Left cardiac atrium (tissue), 4 donors: ENCODE results near the gene NOS3. TPM values are rescaled to one million over a fixed set of nuclear protein-coding genes. Genes with fewer than 3 reads are reported as not detected.

Experiments used
- ATAC-seq, 2 donors: fragments of 200-7000 bp; cut with Tn5 transposase; one replicate each; pipeline ENCODE4 v1.9.1; 2020; ENCODE audit warnings: mild to moderate bottlenecking in 2 of 2, moderate library complexity in 2 of 2
- DNase-seq: peaks from one replicate; pipeline ENCODE4 v3.0.0-alpha.2; 2020
- intact Hi-C, 2 donors: fragments of 100-400 bp; cut with DNase I; formaldehyde crosslinking; loops; one replicate each; pipeline versions ENCODE4 v1.14.1 to v1.15.1; 2022 to 2023
- total RNA-seq, 2 donors: library from RNA; stranded (reverse); fragmentation: NEBNext Ultra II Directional; extraction: Animal tissue kit (Norgen Biotek cat#: 25700); gene quantifications; one replicate each; pipeline ENCODE4 v1.2.1, GENCODE V29; 2021
- donor health status: DM: no; HTN: yes; CAD: no.
- donor health status: DM: no; HTN: yes; CAD: no; lungs with severe emphysema.
- donor health status: DM: yes; HTN: yes; CAD: no.
- donor health status: Dilated cardiomyopathy.

NOS3 gene
- total RNA-seq, 2 donors from 2014 or later = 13.1 to 63.9 TPM

DNA sequence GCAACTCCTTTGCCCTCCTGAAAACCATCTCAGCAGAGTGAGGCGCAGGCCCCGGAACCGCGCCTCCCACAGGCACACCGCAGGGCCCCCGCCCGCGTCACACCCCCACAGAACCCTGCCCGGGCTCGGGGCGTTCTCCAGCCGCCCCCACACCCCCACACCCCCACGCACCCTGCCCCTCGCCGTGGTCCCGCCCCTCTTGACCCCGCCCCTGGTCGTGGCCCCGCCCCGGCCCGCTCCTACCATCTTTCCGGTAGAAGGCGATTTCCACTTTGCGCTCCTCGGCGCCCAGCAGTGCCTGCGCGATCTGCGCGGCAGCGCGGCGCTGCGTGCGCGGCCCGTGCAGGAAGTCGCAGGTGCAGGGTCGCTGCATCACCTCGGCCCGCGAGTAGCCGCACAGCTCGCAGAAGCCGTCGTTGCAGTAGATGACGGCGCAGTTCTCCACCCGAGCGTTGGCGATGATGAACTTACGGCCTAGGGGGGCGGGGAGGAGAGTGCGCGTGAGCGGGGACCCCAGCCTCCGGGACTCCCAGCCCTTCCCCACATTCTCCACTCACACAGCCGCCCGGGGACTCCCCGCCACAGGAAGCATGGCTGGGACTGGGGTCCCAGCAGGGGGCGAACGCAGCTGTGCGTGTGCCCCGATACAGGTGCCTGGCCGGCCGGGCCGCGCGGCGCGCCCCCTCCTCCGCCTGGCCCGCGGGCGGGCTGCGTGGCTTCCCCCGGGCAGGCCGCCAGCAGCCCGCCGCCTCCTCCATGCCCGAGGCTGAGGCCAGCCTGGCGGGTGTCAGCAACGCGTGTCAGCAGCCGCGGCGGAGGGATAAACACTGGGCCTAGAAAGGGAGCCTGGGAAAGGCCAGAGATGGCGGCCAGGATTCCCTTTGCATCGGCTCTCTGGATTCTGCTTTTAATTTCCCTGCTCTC, 16.1 kb upstream of the NOS3 start:
- DNase-seq (peak; percentile 62), ATAC-seq (peak; percentile 1 to 10)
- intact Hi-C loops = no loop called here

- no peak for ATAC-seq
- no peak for DNase-seq
- intact Hi-C loops = no loop called here
Observed at GRCh38 chr7:150975536-150976319, 15.1 kb upstream of the NOS3 start.

DNA sequence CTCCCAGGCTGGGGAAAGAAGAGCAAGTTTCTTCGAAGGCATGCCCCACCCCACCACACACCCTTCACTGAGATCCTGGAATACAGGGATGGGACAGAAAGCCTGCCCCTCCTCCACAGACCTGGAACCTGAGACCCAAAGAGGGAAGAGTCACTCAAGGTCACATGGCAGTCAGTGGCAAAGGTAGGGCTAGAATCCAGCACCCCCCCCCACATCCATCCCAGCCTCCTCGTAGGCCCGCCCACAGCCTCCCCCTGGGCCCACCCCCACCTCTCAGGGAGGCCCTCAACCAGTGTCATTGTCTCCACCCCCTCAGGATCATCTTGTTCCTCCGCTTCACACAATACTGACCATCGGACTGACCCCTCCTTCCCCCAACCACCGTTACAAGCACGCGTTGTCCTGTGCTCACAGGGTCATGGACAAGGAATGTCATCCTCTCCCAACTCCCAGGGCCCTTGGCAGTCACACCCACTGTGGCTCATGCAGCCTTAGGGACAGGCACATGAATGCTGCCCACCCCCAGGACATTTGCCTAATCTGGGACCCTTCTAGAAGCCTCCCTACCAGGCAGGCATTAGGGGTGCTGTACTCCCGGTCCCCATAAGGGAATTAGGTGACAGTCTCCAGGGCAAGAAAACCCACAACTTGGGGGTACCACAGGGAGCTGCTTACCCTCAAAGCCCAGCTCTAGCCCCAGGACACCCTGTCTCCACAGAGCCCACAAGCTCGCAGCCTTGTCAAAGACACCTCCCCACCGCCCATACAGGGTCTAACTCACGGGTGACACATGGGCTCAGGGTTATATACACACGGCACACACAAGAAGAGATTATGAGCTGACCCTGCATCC, 14.1 kb upstream of the NOS3 start:
- peak; percentile 39 to 55 for ATAC-seq
- intact Hi-C loops = no loop called here
- DNase-seq = peak; percentile 67

DNA sequence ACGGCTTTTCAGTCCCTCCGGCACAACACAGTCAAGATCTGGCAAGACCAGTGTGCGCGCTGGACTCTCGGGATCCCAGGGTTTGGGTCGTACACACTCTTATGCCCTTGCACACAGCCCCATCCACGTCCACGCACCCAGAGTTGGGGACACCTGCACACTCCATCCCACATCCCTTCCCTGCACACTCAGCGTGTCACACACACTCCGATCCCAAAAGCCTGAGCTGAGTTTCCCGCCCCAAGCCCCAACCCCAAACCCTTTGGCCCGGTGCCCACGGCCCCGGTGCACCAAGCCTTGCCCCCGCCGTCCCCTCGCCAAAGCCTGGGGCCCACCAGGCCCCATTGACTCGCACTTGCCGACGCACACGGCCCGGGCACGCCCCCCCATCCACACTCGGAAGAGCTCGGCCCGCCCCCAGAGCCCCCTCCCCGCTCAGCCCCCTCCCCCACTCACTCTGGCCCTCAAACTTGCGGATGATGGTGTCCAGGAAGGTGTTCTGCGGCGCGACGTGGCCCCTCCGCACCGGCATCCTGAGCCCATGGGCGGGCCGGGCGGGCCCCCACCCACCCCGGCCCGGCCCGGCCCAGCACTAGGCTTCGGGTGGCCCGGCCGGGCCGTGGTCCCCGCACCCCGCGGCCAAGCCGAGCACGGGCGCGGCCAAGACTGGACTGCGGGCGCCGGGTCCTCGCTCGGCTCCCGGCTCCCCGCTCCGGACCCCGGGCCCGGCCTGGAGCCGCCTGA, 13.3 kb upstream of the NOS3 start:
- intact Hi-C loops = no loop called here
- DNase-seq (no peak), ATAC-seq (no peak)

DNA sequence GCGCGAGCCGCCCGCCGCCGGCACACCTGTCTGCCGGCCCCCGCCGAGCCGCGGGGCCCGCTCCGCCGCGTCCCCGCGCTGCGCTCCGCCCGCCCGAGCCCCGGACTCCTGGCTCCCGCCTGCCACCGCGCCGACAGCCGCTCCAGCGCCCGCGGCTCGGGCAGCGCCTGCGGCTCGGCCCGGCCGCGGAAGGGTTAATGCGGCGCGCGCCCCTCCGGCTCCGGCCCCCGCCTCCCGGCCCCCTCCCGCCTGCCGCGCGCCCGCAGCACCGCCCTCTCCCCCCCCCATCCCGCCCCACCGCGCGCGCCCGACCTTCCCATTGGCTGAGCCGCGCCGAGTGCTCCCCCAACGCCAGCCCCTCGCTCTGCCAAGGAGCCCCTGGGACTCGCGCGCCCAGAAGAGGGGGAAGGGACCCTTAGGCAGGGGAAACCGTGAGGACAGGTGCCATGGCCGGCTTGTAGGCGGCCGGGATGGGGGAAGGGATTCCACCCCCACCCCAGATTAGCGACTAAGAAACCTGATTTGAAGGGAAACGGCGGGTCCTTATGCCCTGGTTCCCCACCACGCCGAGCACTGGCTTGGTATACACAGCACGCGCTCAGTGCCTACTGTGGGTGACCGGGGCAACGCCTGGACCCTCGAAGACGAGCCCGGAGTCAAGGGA, 12.6 kb upstream of the NOS3 start, which contains the start of gene KCNH2:
Gene KCNH2 (minus strand): TSS at position 196 of the 664 bp plus-strand sequence. CDS start 408 bp downstream, outside the sequence.
- DNase-seq (peak; percentile 72), ATAC-seq (peak; percentile 52 to 58)
- intact Hi-C loops = no loop called here

DNA sequence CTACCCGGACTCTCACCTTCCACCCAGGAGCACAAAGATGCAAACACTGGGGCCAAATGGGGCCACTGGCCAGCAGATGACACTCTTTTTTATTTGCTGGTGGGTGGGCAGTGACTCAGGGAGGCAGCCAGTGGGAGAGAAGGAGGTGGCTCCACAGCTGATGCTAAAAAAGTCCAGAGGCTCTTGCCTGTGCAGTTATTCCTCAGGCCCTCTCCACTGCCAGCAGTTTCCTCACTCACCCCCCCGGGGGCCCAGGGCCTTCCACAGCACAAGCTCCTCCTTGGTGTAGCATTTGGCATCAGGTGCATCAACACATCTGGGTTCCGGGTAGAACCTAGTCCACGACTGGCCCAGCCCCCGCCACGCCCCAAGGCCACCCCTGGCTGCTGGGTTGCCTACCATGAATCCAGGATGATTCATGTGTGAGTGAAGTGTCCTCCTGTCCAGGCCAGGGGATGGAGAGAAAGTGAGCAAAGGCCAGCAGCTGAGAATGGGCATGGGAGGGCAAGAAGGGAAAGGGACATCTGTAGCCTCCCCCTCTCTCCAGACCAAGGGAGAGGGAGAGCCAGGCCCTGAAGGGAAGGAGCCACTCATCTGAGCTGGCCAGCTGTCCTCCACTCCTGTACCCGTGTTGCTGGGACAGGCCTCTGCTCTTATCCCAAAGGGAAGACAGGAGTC, 11.0 kb upstream of the NOS3 start:
- no peak for DNase-seq
- intact Hi-C loops = no loop called here
- ATAC-seq = peak; percentile 10 to 13

- intact Hi-C loops = no loop called here
- no peak for DNase-seq
- ATAC-seq = no peak
Observed at GRCh38 chr7:150980663-150981062, 10.2 kb upstream of the NOS3 start.

DNA sequence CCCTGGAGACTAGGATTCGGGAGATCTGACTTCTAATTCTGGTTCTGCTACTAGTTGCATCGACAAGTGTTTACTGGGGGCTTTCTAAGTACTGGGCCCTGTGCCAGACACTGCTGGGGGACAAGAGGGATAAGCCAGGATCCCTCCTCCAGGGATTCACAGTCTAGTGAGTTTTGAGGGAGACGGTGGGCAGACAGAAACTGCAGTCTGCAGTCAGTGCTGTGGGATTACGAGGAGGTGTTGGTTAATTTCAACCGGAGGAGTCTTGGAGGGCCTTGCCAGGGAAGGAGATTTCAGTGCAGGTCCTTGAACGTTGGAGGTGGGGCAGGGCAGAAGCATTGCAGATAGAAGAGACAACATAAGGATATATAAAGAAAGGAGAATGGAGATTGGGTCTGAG, 9.2 kb upstream of the NOS3 start:
- ATAC-seq (no peak), DNase-seq (no peak)
- intact Hi-C loops = no loop called here

DNA sequence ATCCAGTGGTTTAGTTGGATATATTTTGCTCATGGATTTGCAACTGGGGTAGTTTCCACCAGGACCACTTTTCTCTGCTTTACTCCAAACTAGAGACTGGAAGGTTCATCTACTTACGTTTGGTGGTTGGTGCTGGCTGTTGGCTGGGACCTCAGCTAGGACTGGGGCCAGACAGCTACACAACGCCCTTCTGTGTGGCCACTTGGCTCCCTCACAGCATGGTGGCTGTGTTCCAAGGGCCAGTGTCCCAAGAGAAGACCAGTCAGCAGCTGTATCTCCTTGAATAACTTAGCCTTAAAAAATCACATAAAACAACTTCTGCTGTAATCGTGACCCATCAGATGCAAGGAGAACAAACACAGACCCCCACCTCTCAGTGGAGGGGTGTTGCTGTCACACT, 8.5 kb upstream of the NOS3 start:
- ATAC-seq = no peak
- DNase-seq = no peak
- intact Hi-C loops = no loop called here

- DNase-seq (no peak), ATAC-seq (no peak)
- intact Hi-C loops = no loop called here
Observed at GRCh38 chr7:150983893-150984368, 6.9 kb upstream of the NOS3 start.

GRCh38 chr7:150986099-150986512, 4.7 kb upstream of the NOS3 start:
- ATAC-seq (peak; percentile 55 to 60), DNase-seq (no peak)
- intact Hi-C loops = loop anchor here (5.0 kb wide), 2 partner anchors 89 to 209 kb away; no protein-coding TSS in a partner anchor

DNA sequence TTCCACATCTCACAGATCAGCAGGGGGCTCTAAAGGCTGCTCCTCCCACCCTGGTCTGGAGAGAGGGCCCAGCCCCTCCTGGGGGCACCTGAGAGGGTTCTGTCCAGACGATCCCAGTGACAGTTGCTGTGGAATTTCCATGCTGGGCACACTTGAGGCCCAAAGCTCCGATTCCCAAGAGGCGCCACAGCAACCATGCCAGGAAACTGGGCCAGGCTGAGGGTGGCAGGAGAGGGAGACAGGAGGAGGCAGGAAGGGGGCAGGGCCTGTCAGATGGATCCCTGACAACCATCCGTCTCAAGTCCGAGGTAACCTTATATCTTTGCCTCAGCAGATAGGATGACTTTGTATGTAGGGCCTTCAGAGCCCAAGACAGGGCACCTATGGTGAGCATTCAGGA, 4.3 kb upstream of the NOS3 start:
- ATAC-seq (peak in 1 of 2 donors; percentile 4), DNase-seq (no peak)
- intact Hi-C loops = loop anchor here (5.0 kb wide), 2 partner anchors 89 to 209 kb away; no protein-coding TSS in a partner anchor

DNA sequence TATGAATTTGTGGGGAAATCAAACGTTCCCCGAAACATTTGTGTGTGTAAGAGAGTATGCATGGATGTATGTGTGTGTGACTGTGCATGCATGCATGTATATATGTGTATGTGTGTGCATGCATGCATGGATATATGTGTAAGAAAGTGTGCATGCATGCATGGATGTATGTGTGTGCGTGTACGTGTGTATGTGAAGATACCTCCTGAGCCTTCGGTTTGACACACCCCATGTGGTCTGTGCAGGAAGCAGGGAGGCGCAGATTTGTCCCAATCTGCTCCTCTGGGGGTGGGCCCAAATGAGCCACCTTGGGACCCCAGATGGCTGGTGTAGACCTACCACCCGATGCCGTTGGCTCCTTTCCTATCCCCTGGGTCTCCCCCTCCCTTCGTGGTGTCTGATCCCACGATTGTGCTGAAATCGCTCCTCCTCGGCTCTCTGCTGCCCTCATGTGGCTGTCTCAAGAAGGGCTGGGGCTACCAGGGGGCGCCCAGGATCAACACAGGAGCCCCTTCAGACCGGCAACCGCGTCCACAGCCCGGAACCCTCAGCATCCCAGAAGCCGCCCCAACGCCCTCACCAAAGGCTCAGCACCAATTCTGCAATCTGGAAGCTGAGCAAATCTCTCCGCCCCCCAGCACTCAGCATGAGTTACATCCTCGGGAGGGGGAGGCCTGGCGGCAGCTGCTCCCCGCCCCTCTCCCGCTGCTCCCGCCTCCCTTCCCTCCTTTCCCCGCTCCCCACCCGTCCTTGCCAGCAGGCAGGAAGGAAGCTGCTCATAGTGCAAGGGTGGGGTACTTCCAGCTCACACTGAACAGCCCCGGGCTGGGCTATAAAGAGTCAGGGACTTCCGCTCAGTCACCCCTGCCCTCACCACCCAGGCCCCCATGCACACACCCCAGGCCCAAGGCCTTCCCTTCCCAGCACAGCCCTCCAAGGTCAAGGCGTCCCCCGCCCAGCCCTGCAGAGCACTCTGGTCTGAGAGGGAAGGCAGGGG, 2.3 kb upstream of the NOS3 start:
- peak; percentile 86 for DNase-seq
- peak; percentile 56 to 60 for ATAC-seq
- intact Hi-C loops = loop anchor here (1.0 to 5.0 kb wide), 3 partner anchors 90 to 211 kb away; no protein-coding TSS in a partner anchor

- no peak for DNase-seq
- intact Hi-C loops = loop anchor here (5.0 kb wide), 2 partner anchors 92 to 212 kb away; no protein-coding TSS in a partner anchor
- no peak for ATAC-seq
Observed at GRCh38 chr7:150989456-150989855, 1.4 kb upstream of the NOS3 start.

GRCh38 chr7:150992051-150992640, 1.3 kb downstream of the NOS3 start:
- DNase-seq (no peak), ATAC-seq (no peak)
- intact Hi-C loops = no loop called here
